SJSA1 (cell line): ENCODE data around the gene TGM3. TPM values are rescaled to one million over a fixed set of nuclear protein-coding genes. Genes with fewer than 3 reads are reported as not detected.

Source experiments
- DNase-seq, 2 experiments: peaks; one replicate each; pipeline ENCODE4 v3.0.0-alpha.2; 2015 to 2020; ENCODE audit warnings: low spot score in 2 of 2, low read depth in 1 of 2
- H3K27ac ChIP-seq: fragments of 250-450 bp; sonication (Bioruptor Pico); 2 replicates; pipeline ENCODE4 v1.5.1; 2020; ENCODE audit warnings: mild to moderate bottlenecking, moderate library complexity
- H3K27me3 ChIP-seq: fragments of 250-450 bp; sonication (Bioruptor Pico); replicated peaks from 2 replicates; pipeline ENCODE4 v1.5.1; 2020; ENCODE audit warnings: mild to moderate bottlenecking, moderate library complexity
- H3K36me3 ChIP-seq: fragments of 250-450 bp; sonication (Bioruptor Pico); 2 replicates; pipeline ENCODE4 v1.5.1; 2020; ENCODE audit warnings: mild to moderate bottlenecking
- H3K4me1 ChIP-seq: fragments of 250-450 bp; sonication (Bioruptor Pico); replicated peaks from 2 replicates; pipeline ENCODE4 v1.6.1; 2021; ENCODE audit warnings: mild to moderate bottlenecking
- H3K4me3 ChIP-seq: fragments of 250-450 bp; sonication (Bioruptor Pico); 2 replicates; pipeline ENCODE4 v1.5.1; 2020; ENCODE audit warnings: mild to moderate bottlenecking
- H3K9me3 ChIP-seq: fragments of 250-450 bp; sonication (Bioruptor Pico); replicated peaks from 2 replicates; pipeline ENCODE4 v1.5.1; 2020; ENCODE audit warnings: mild to moderate bottlenecking
- total RNA-seq: library from RNA; depleted of rRNA; stranded (reverse); fragments of >200 nt; shearing (Covaris generic); gene quantifications from 2 replicates; pipeline ENCODE4 v1.2.3, GENCODE V29; 2014

Gene TGM3
- total RNA-seq, 1 experiment from 2014 or later: 5.3 TPM

- Histone ChIP-seq H3K27ac (no peak overlapping the region), H3K36me3 (no peaks in the 10 kb centered on the region), H3K4me3 (no peak overlapping the region), H3K27me3 (no peaks in the 10 kb centered on the region), H3K9me3 (no peaks in the 10 kb centered on the region), H3K4me1 (no peaks in the 10 kb centered on the region)
- no peak for DNase-seq
These were observed 45.5 kb downstream of the TGM3 start for GRCh38 chr20:2341336-2341735.

- no peak overlapping the region for H3K4me3 ChIP-seq
- no peaks in the 10 kb centered on the region for H3K4me1 ChIP-seq
- no peaks in the 10 kb centered on the region for H3K36me3 ChIP-seq
- no peak overlapping the region for H3K27ac ChIP-seq
- 0 out of 2 replicates have a peak, but pooled peaks cover under 1% of the 10 kb centered on the region for H3K9me3 ChIP-seq
- no peak for DNase-seq
- H3K27me3 ChIP-seq: no peaks in the 10 kb centered on the region
These were observed 46.4 kb downstream of the TGM3 start for GRCh38 chr20:2342243-2342642.

DNA sequence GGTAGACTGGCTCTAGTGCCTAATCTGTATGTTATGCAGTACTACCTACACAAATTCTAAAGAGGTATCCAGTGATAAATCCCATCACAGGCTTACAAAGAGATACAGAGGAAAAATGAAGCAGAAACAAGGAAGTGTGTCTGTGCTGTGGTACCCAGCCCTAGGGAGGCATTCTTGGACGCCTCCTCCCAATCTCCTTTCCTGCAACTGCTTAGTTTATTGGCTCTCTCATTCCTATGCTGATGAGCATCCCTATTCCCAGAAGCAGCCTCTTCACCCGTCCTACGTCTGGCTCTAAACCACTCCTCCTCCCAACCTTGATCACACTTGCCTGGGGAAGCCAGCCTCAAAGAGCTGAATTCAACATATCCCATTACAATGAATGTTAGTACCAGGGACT is 50.4 kb downstream of the TGM3 start:
- peaks cover 15% of the 10 kb centered on the region for H3K4me1 ChIP-seq
- no peaks in the 10 kb centered on the region for H3K27me3 ChIP-seq
- DNase-seq: no peak
- H3K36me3 ChIP-seq: no peaks in the 10 kb centered on the region
- 0 out of 2 replicates have a peak, but pooled peaks cover 2% of the 10 kb centered on the region for H3K9me3 ChIP-seq
- no peak overlapping the region for H3K27ac ChIP-seq
- H3K4me3 ChIP-seq: no peak overlapping the region

- Histone ChIP-seq H3K27ac (no peak overlapping the region), H3K4me3 (no peak overlapping the region), H3K4me1 (peaks cover 15% of the 10 kb centered on the region), H3K36me3 (no peaks in the 10 kb centered on the region), H3K27me3 (no peaks in the 10 kb centered on the region), H3K9me3 (0 out of 2 replicates have a peak, but pooled peaks cover 5% of the 10 kb centered on the region)
- DNase-seq: no peak
These were observed 52.5 kb downstream of the TGM3 start for GRCh38 chr20:2348336-2348735.

GRCh38 chr20:2349801-2350200 is 54.0 kb downstream of the TGM3 start:
- H3K4me3 ChIP-seq: no peak overlapping the region
- peak; percentile 56 to 61 for DNase-seq
- no peaks in the 10 kb centered on the region for H3K27me3 ChIP-seq

DNA sequence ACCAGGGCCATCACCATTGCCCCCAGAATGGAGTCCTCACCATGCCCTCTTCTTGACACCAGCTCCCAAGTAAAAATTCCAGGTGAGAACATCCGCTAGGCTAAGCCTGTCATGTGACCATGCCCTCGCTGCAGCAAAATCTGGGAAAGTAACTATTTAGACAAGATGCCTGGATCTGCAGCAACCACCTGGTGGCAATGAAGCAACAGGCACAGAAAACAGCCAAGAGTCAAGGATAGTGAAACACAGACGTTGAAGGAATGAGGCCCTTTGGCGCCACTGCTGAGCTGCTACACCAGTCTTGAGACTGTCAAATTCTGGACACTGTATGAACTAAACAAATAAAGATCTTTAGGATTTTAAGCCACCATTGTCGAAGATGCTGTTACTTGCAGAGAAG is 54.8 kb downstream of the TGM3 start:
- Histone ChIP-seq H3K4me1 (peaks cover 15% of the 10 kb centered on the region), H3K9me3 (0 out of 2 replicates have a peak, but pooled peaks cover 5% of the 10 kb centered on the region), H3K4me3 (no peak overlapping the region), H3K36me3 (no peaks in the 10 kb centered on the region), H3K27ac (no peak overlapping the region), H3K27me3 (no peaks in the 10 kb centered on the region)
- DNase-seq: no peak

More at GRCh38 chr20:2349801-2350200, 54.0 kb downstream of the TGM3 start:
- Histone ChIP-seq H3K9me3 (0 out of 2 replicates have a peak, but pooled peaks cover 5% of the 10 kb centered on the region), H3K4me1 (peaks cover 15% of the 10 kb centered on the region), H3K36me3 (no peaks in the 10 kb centered on the region), H3K27ac (no peak overlapping the region)

GRCh38 chr20:2353231-2353630 is 57.4 kb downstream of the TGM3 start:
- H3K9me3 ChIP-seq: 0 out of 2 replicates have a peak, but pooled peaks cover 3% of the 10 kb centered on the region
- H3K27ac ChIP-seq: no peak overlapping the region
- H3K36me3 ChIP-seq: no peaks in the 10 kb centered on the region
- no peak for DNase-seq
- H3K27me3 ChIP-seq: no peaks in the 10 kb centered on the region
- H3K4me1 ChIP-seq: peaks cover 15% of the 10 kb centered on the region
- H3K4me3 ChIP-seq: no peak overlapping the region

- H3K36me3 ChIP-seq: no peaks in the 10 kb centered on the region
- H3K9me3 ChIP-seq: 0 out of 2 replicates have a peak, but pooled peaks cover 3% of the 10 kb centered on the region
- DNase-seq: no peak
- H3K27me3 ChIP-seq: no peaks in the 10 kb centered on the region
- H3K4me1 ChIP-seq: no peaks in the 10 kb centered on the region
- no peak overlapping the region for H3K27ac ChIP-seq
- H3K4me3 ChIP-seq: no peak overlapping the region
These were observed 61.3 kb downstream of the TGM3 start for GRCh38 chr20:2357114-2357513.

GRCh38 chr20:2358006-2358405 is 62.2 kb downstream of the TGM3 start:
- H3K9me3 ChIP-seq: no peaks in the 10 kb centered on the region
- DNase-seq: no peak
- no peak overlapping the region for H3K4me3 ChIP-seq
- no peaks in the 10 kb centered on the region for H3K27me3 ChIP-seq
- no peak overlapping the region for H3K27ac ChIP-seq
- H3K4me1 ChIP-seq: no peaks in the 10 kb centered on the region
- no peaks in the 10 kb centered on the region for H3K36me3 ChIP-seq

- Histone ChIP-seq H3K27me3 (no peaks in the 10 kb centered on the region), H3K9me3 (no peaks in the 10 kb centered on the region), H3K27ac (no peak overlapping the region), H3K36me3 (no peaks in the 10 kb centered on the region), H3K4me3 (no peak overlapping the region), H3K4me1 (peaks cover 6% of the 10 kb centered on the region)
- no peak for DNase-seq
These were observed 65.3 kb downstream of the TGM3 start for GRCh38 chr20:2361035-2361593.

DNA sequence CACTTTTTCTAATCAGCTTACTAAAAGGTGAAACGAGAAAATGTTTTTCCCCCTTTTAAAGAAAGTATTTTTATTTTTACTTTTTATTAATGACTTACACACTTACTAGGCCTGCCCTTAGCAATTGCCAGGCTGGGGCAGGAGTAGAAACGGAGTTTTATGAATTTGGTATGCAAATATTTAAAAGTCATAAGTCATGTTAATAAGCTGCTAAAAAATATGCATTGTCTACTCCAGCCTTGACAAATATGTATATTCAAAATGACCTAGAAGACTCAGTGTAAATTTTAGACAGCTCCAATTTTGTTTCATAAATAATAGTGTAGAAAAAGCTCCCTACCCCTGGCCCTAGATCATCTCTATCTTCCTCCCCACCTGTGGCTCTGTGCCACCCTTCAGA is 67.4 kb downstream of the TGM3 start:
- Histone ChIP-seq H3K9me3 (no peaks in the 10 kb centered on the region), H3K4me1 (peaks cover 6% of the 10 kb centered on the region), H3K4me3 (no peak overlapping the region), H3K36me3 (no peaks in the 10 kb centered on the region), H3K27me3 (no peaks in the 10 kb centered on the region), H3K27ac (no peak overlapping the region)
- DNase-seq: no peak

- no peak overlapping the region for H3K4me3 ChIP-seq
- H3K36me3 ChIP-seq: no peaks in the 10 kb centered on the region
- no peaks in the 10 kb centered on the region for H3K27me3 ChIP-seq
- H3K9me3 ChIP-seq: no peaks in the 10 kb centered on the region
- H3K27ac ChIP-seq: no peak overlapping the region
- peaks cover 6% of the 10 kb centered on the region for H3K4me1 ChIP-seq
- DNase-seq: no peak
These were observed 67.8 kb downstream of the TGM3 start for GRCh38 chr20:2363587-2363986.

- no peak for DNase-seq
- Histone ChIP-seq H3K36me3 (no peaks in the 10 kb centered on the region), H3K27me3 (no peaks in the 10 kb centered on the region), H3K27ac (no peak overlapping the region), H3K9me3 (no peaks in the 10 kb centered on the region), H3K4me3 (no peak overlapping the region), H3K4me1 (peaks cover 6% of the 10 kb centered on the region)
These were observed 68.2 kb downstream of the TGM3 start for GRCh38 chr20:2364044-2364443.

DNA sequence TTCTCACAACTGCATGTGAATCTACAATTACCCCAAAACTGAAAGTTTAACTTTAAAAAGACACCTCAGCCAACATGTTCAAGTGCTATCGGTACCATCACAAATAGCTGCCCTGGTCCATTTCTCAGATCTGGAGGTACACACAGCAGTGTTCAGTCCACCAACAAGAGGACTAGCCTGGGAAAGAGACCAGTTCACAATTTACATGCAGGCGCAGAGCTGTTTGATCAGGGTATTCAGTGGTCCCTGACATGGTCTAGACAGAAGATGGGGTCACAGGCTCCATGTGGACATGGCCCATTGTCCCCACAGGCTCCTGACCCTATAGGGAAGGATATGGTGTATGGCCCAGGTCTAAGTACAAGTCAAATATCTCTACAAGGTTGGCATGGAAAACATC is 69.3 kb downstream of the TGM3 start:
- DNase-seq: no peak
- Histone ChIP-seq H3K9me3 (no peaks in the 10 kb centered on the region), H3K36me3 (no peaks in the 10 kb centered on the region), H3K27ac (no peak overlapping the region), H3K4me1 (peaks cover 6% of the 10 kb centered on the region), H3K4me3 (no peak overlapping the region), H3K27me3 (no peaks in the 10 kb centered on the region)

GRCh38 chr20:2365666-2366065 is 69.9 kb downstream of the TGM3 start:
- DNase-seq: no peak
- peaks cover 6% of the 10 kb centered on the region for H3K4me1 ChIP-seq
- H3K36me3 ChIP-seq: no peaks in the 10 kb centered on the region
- H3K27ac ChIP-seq: no peak overlapping the region
- no peaks in the 10 kb centered on the region for H3K27me3 ChIP-seq
- no peaks in the 10 kb centered on the region for H3K9me3 ChIP-seq
- no peak overlapping the region for H3K4me3 ChIP-seq
